Activated CD4-positive, alpha-beta memory T cell treated with anti-CD3 and anti-CD28 coated beads, Interleukin-2, amount 10 ng/mL, durations not matched to agents 7 days and 5 days (primary cell): ENCODE results near the gene PLA2G4B. TPM values are rescaled to one million over a fixed set of nuclear protein-coding genes. Genes with fewer than 3 reads are reported as not detected.
A peak's percentile ranks its signal among the peaks of the same experiment; 100 is the strongest.
"Not testable (repeated sequence)": the region's sequence is repeated elsewhere in the genome, so short reads cannot be mapped to it uniquely, and the experiment has no call there.

ENCODE experiments used
- CTCF ChIA-PET: fragments of 350-600 bp; sonication (Branson Sonifier 250); formaldehyde crosslinking; loops from one replicate; lab custom pipeline; 2021; ENCODE audit warnings: antibody characterized with exemption, inconsistent platforms; lab: Charles Lee
- POLR2A ChIA-PET: fragments of 350-600 bp; sonication (Branson Sonifier 250); formaldehyde crosslinking; loops from one replicate; lab custom pipeline; 2021; ENCODE audit warnings: antibody characterized with exemption; lab: Charles Lee
- DNase-seq: peaks from one replicate; pipeline ENCODE4 v3.0.0-alpha.2; 2020
- H3K27ac Mint-ChIP-seq: one replicate; pipeline ENCODE4 v1.8.0; 2021; ENCODE audit warnings: mild to moderate bottlenecking, mixed read lengths
- H3K27me3 Mint-ChIP-seq: one replicate; pipeline ENCODE4 v1.8.0; 2021; ENCODE audit warnings: mixed read lengths
- H3K36me3 Mint-ChIP-seq: one replicate; pipeline ENCODE4 v1.8.0; 2021; ENCODE audit warnings: low read depth, mixed read lengths
- H3K4me1 Mint-ChIP-seq: one replicate; pipeline ENCODE4 v1.8.0; 2021; ENCODE audit warnings: mixed read lengths
- H3K4me3 Mint-ChIP-seq: one replicate; pipeline ENCODE4 v1.8.0; 2021; ENCODE audit warnings: mild to moderate bottlenecking, mixed read lengths
- H3K9me3 Mint-ChIP-seq: one replicate; pipeline ENCODE4 v1.8.0; 2021; ENCODE audit warnings: mixed read lengths
- total RNA-seq, 2 experiments: library from RNA; stranded (reverse); gene quantifications; one replicate each; pipeline ENCODE4 v1.2.3, GENCODE V29; 2021

PLA2G4B gene
- total RNA-seq, 2 experiments from 2014 or later, result 6.0 to 6.8 TPM

- not testable (repeated sequence) for H3K9me3 Mint-ChIP-seq, H3K27me3 Mint-ChIP-seq
- peak overlapping the region; percentile 21 for H3K4me3 Mint-ChIP-seq
- peak; percentile 86 for DNase-seq
- peaks cover 20% of the 10 kb centered on the region for H3K36me3 Mint-ChIP-seq
- ChIA-PET CTCF (interaction anchor here (1.0 to 2.8 kb wide), 5 partner anchors 20 to 106 kb away, joined by 3 to 46 read pairs (median 7); partner anchors contain the start of gene MAPKBP1), POLR2A (interaction anchor here (1.1 to 3.3 kb wide), 10 partner anchors 11 to 105 kb away, joined by 3 to 15 read pairs (median 4); partner anchors contain the start of gene MAPKBP1)
- H3K4me1 Mint-ChIP-seq, result peaks cover 49% of the 10 kb centered on the region
- H3K27ac Mint-ChIP-seq, result peak overlapping the region; percentile 73
Measured at GRCh38 chr15:41831291-41831690, 7.4 kb upstream of the PLA2G4B start.

- CTCF ChIA-PET, result interaction anchor here (1.0 to 2.8 kb wide), 3 partner anchors 21 to 58 kb away, joined by 3 to 46 read pairs (median 10); partner anchors contain the start of gene MAPKBP1
- Mint-ChIP-seq H3K4me3 (no peak overlapping the region), H3K9me3 (no peaks in the 10 kb centered on the region), H3K27ac (no peak overlapping the region), H3K36me3 (peaks cover 21% of the 10 kb centered on the region), H3K27me3 (peaks cover 3% of the 10 kb centered on the region), H3K4me1 (peaks cover 45% of the 10 kb centered on the region)
- POLR2A ChIA-PET, result interaction anchor here (1.1 to 3.3 kb wide), 8 partner anchors 10 to 104 kb away, joined by 3 to 15 read pairs (median 4); partner anchors contain the start of gene MAPKBP1
- no peak for DNase-seq
Measured at GRCh38 chr15:41832208-41832607, 6.4 kb upstream of the PLA2G4B start.

- ChIA-PET CTCF (interaction anchor here (1.8 kb wide), 1 partner anchor 21 kb away, joined by 10 read pairs; no protein-coding TSS in a partner anchor), POLR2A (interaction anchor here (1.1 to 3.3 kb wide), 3 partner anchors 12 to 38 kb away, joined by 4 to 15 read pairs (median 4); no protein-coding TSS in a partner anchor)
- H3K36me3 Mint-ChIP-seq, result peaks cover 23% of the 10 kb centered on the region
- no peaks in the 10 kb centered on the region for H3K9me3 Mint-ChIP-seq
- H3K27ac Mint-ChIP-seq, result no peak overlapping the region
- H3K4me1 Mint-ChIP-seq, result peaks cover 42% of the 10 kb centered on the region
- DNase-seq, result no peak
- peaks cover 3% of the 10 kb centered on the region for H3K27me3 Mint-ChIP-seq
- no peak overlapping the region for H3K4me3 Mint-ChIP-seq
Measured at GRCh38 chr15:41832875-41833274, 5.8 kb upstream of the PLA2G4B start.

GRCh38 chr15:41834096-41834495, 4.6 kb upstream of the PLA2G4B start:
- H3K36me3 Mint-ChIP-seq, result peaks cover 21% of the 10 kb centered on the region
- H3K9me3 Mint-ChIP-seq, result no peaks in the 10 kb centered on the region
- H3K4me1 Mint-ChIP-seq, result peaks cover 35% of the 10 kb centered on the region
- ChIA-PET POLR2A (interaction anchor here (1.5 kb wide), 1 partner anchor 37 kb away, joined by 4 read pairs; no protein-coding TSS in a partner anchor), CTCF (interaction anchor here (0.6 to 1.3 kb wide), 2 partner anchors 61 to 97 kb away, joined by 3 to 4 read pairs; no protein-coding TSS in a partner anchor)
- no peak overlapping the region for H3K27ac Mint-ChIP-seq
- no peak for DNase-seq
- no peak overlapping the region for H3K4me3 Mint-ChIP-seq
- no peaks in the 10 kb centered on the region for H3K27me3 Mint-ChIP-seq

- DNase-seq, result no peak
- POLR2A ChIA-PET, result no interaction called here
- peaks cover 21% of the 10 kb centered on the region for H3K36me3 Mint-ChIP-seq
- H3K4me3 Mint-ChIP-seq, result no peak overlapping the region
- H3K9me3 Mint-ChIP-seq, result no peaks in the 10 kb centered on the region
- H3K4me1 Mint-ChIP-seq, result peaks cover 22% of the 10 kb centered on the region
- H3K27me3 Mint-ChIP-seq, result no peaks in the 10 kb centered on the region
- CTCF ChIA-PET, result no interaction called here
- H3K27ac Mint-ChIP-seq, result no peak overlapping the region
Measured at GRCh38 chr15:41836073-41836472, 2.6 kb upstream of the PLA2G4B start.

GRCh38 chr15:41836713-41837454, 1.8 kb upstream of the PLA2G4B start:
- H3K4me1 Mint-ChIP-seq, result peaks cover 14% of the 10 kb centered on the region
- peaks cover 14% of the 10 kb centered on the region for H3K36me3 Mint-ChIP-seq
- ChIA-PET POLR2A (interaction anchor here (1.1 kb wide), 1 partner anchor 34 kb away, joined by 3 read pairs; no protein-coding TSS in a partner anchor), CTCF (interaction anchor here (1.2 kb wide), 1 partner anchor 45 kb away, joined by 3 read pairs; no protein-coding TSS in a partner anchor)
- H3K27ac Mint-ChIP-seq, result no peak overlapping the region
- H3K9me3 Mint-ChIP-seq, result no peaks in the 10 kb centered on the region
- H3K27me3 Mint-ChIP-seq, result no peaks in the 10 kb centered on the region
- DNase-seq, result no peak
- no peak overlapping the region for H3K4me3 Mint-ChIP-seq

- no peak overlapping the region for H3K4me3 Mint-ChIP-seq
- no peaks in the 10 kb centered on the region for H3K9me3 Mint-ChIP-seq
- no peak for DNase-seq
- H3K27me3 Mint-ChIP-seq, result no peaks in the 10 kb centered on the region
- H3K27ac Mint-ChIP-seq, result no peak overlapping the region
- no peaks in the 10 kb centered on the region for H3K4me1 Mint-ChIP-seq
- peaks cover 5% of the 10 kb centered on the region for H3K36me3 Mint-ChIP-seq
- CTCF ChIA-PET, result no interaction called here
- POLR2A ChIA-PET, result interaction anchor here (0.8 kb wide), 1 partner anchor 12 kb away, joined by 3 read pairs; no protein-coding TSS in a partner anchor
Measured at GRCh38 chr15:41839781-41840491, 1.3 kb downstream of the PLA2G4B start.

- ChIA-PET CTCF (no interaction called here), POLR2A (no interaction called here)
- H3K27me3 Mint-ChIP-seq, result no peaks in the 10 kb centered on the region
- H3K36me3 Mint-ChIP-seq, result peaks cover 4% of the 10 kb centered on the region
- no peak for DNase-seq
- no peaks in the 10 kb centered on the region for H3K4me1 Mint-ChIP-seq
- no peak overlapping the region for H3K4me3 Mint-ChIP-seq
- H3K27ac Mint-ChIP-seq, result no peak overlapping the region
- no peaks in the 10 kb centered on the region for H3K9me3 Mint-ChIP-seq
Measured at GRCh38 chr15:41840673-41841072, 2.0 kb downstream of the PLA2G4B start.

- DNase-seq, result no peak
- H3K9me3 Mint-ChIP-seq, result no peaks in the 10 kb centered on the region
Measured at GRCh38 chr15:41841131-41841530, 2.5 kb downstream of the PLA2G4B start.

GRCh38 chr15:41842229-41842628, 3.6 kb downstream of the PLA2G4B start:
- CTCF ChIA-PET, result no interaction called here
- Mint-ChIP-seq H3K4me3 (no peak overlapping the region), H3K36me3 (peaks cover 5% of the 10 kb centered on the region)

More at GRCh38 chr15:41841131-41841530, 2.5 kb downstream of the PLA2G4B start:
- H3K27me3 Mint-ChIP-seq, result no peaks in the 10 kb centered on the region
- no peak overlapping the region for H3K4me3 Mint-ChIP-seq
- H3K36me3 Mint-ChIP-seq, result peaks cover 5% of the 10 kb centered on the region
- CTCF ChIA-PET, result no interaction called here
- POLR2A ChIA-PET, result no interaction called here
- no peak overlapping the region for H3K27ac Mint-ChIP-seq
- H3K4me1 Mint-ChIP-seq, result no peaks in the 10 kb centered on the region

GRCh38 chr15:41843571-41843970, 4.9 kb downstream of the PLA2G4B start:
- DNase-seq, result no peak
- Mint-ChIP-seq H3K27ac (no peak overlapping the region), H3K27me3 (no peaks in the 10 kb centered on the region)

More at GRCh38 chr15:41842229-41842628, 3.6 kb downstream of the PLA2G4B start:
- H3K27ac Mint-ChIP-seq, result no peak overlapping the region
- H3K4me1 Mint-ChIP-seq, result no peaks in the 10 kb centered on the region
- H3K9me3 Mint-ChIP-seq, result no peaks in the 10 kb centered on the region
- no peaks in the 10 kb centered on the region for H3K27me3 Mint-ChIP-seq
- POLR2A ChIA-PET, result interaction anchor here (0.9 kb wide), 1 partner anchor 11 kb away, joined by 3 read pairs; no protein-coding TSS in a partner anchor
- no peak for DNase-seq

GRCh38 chr15:41844814-41845213, 6.2 kb downstream of the PLA2G4B start:
- DNase-seq, result no peak
- Mint-ChIP-seq H3K4me1 (no peaks in the 10 kb centered on the region), H3K27ac (no peak overlapping the region), H3K4me3 (no peak overlapping the region), H3K9me3 (no peaks in the 10 kb centered on the region), H3K36me3 (peaks cover 15% of the 10 kb centered on the region), H3K27me3 (no peaks in the 10 kb centered on the region)
- ChIA-PET POLR2A (interaction anchor here (0.8 to 1.8 kb wide), 2 partner anchors 9 to 12 kb away, joined by 3 to 4 read pairs; no protein-coding TSS in a partner anchor), CTCF (no interaction called here)

More at GRCh38 chr15:41843571-41843970, 4.9 kb downstream of the PLA2G4B start:
- Mint-ChIP-seq H3K4me1 (no peaks in the 10 kb centered on the region), H3K36me3 (peaks cover 15% of the 10 kb centered on the region), H3K4me3 (no peak overlapping the region), H3K9me3 (no peaks in the 10 kb centered on the region)
- POLR2A ChIA-PET, result no interaction called here
- CTCF ChIA-PET, result interaction anchor here (1.0 kb wide), 1 partner anchor 61 kb away, joined by 3 read pairs; no protein-coding TSS in a partner anchor
